NCI-H82 treated with DMSO at 0.1 percent for 48 hours (cell line): Measurements from ENCODE around the gene IRS2.

Experiments
- DNase-seq: peaks from one replicate; lab custom pipeline; 2025; ENCODE audit not compliant: unreplicated experiment; lab: John Stamatoyannopoulos, UW

Gene IRS2

DNA sequence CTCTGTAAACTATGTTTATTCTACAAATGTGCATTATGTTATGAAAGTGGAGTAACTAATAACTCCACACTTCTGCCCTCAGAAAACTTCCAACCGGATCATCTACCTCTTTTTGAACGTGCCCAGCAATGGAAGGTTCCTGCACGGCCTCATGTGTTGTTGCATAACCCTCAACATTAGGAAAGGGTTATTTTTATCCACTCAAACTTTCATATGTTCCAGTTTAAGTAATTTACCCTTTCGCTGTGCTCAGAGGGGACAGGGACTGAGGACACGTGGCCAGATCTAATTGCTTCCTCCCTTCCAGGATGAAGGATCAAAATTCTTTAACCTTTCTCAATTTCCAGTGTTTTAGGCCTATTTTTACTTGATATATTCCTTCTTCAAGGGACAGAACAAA, 29.6 kb downstream of the IRS2 start:
- no peak for DNase-seq

DNA sequence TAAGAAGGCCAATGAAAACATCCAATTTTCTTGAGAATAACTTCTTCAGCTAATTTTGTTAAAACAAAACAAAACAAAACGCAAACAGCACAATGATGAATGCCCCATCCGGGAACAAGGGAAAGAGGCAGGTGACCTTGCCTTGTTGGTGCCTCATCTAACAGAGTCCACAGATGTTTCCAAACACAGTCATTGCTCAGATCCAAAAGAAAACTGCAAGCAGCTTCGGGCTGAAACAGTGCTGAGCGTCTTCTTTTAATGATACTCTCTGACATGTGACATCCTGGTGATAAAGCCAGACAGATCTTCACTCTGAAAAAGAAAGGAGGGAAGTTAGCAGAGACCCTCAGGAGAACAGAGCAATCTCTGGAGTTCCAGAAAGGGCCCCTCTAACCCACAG, 30.4 kb downstream of the IRS2 start:
- no peak for DNase-seq

DNA sequence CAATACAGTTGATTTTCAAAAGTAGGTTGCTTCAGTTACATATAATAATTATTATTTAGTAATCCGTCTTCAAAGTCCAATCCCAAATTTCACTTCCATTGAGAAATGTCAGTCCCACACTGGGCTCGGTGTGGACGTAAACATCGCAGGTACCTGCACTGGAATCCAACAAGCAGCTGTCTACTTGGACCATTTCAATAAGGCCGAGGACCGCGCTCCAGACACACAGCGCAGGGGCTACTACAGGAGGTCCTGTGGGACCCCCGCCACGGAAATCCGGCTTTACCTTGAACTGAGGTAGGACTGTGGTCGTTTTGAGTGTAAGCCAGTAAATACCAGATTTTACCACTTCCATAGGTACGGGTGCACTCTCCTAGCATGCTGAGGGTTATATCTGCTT, 30.8 kb downstream of the IRS2 start:
- DNase-seq: no peak

DNA sequence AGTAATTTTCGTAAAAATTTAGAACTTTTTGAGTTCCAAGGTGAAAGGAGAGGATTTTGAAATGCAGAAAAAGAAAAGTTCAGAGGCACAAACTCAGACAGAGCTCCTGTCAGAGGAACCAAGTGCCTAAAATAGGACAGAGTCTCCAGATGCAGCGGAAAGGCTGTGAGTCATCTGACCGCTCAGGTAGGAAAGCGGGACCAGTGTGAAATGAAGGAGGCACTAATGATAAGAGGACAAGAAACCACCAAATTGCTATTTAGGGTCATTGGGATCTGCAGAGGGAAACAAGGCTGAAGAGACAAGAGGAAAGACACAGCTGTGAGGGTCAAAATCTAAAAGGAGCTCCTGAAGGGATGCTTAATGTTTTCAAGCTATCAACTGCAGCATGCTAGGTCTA, 34.9 kb downstream of the IRS2 start:
- DNase-seq: no peak

DNA sequence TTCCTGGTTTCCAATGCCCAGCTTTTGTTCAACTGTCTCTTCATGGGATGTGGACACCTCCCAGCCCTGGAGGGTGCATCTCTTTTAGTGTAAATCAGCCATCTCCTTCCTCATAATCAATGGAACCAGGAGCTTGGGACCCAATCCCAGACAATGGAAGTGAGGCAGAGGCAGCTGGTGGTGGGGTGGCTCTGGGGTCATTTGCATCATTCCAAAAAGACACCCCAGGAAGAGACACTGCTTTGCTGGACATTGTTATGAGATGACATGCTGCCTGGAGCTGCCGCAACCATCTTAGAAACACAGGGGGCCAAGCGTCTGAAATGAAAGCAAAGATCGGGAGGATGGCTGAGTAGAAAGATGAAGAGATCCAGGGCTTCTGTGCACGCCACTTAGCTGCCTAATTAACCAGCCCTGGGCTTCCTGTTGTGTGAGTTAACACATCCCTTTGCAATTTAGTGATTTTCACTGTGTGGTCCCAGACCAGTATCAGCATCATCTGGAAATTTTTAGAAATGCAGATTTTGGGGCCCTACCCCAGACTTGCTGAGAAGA, 36.1 kb downstream of the IRS2 start:
- no peak for DNase-seq

DNA sequence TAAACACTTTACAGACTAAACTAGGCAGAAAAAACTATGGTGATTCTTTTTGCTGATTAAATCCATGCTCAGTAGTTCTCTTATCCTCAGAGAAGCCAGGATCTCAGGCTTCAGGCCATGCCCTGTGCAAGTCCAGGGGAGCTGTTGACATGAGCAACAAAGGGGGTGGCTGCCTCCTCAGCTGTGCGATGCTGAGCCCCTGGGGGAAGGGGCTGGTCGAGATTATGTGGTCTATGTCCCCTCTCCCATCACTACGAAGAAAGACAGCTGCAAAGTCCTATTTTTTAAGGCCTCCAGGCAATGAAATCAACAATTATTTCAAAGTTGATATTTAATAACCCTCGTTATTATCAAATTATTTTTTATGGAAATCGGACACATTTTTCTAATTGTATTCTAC, 37.0 kb downstream of the IRS2 start:
- no peak for DNase-seq

DNA sequence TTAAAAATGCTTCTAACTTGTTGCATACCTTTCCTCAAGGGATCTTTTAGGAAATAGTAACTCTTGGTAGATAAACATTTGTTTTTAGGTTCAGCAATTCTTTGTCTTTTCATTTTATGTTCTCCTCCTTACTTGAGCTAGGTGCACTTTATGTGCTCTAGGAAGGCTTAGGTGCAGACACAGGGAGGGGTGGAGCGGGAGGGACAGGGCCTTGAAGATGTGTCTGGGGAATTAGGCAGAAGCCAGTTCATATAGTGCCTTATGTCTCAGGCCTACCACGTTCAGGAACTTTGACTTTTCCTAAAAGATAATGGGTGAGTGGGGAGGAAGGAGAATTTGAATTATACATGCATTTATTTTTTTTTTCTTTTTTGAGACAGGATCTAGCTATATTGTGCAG, 37.7 kb downstream of the IRS2 start:
- DNase-seq: no peak

DNA sequence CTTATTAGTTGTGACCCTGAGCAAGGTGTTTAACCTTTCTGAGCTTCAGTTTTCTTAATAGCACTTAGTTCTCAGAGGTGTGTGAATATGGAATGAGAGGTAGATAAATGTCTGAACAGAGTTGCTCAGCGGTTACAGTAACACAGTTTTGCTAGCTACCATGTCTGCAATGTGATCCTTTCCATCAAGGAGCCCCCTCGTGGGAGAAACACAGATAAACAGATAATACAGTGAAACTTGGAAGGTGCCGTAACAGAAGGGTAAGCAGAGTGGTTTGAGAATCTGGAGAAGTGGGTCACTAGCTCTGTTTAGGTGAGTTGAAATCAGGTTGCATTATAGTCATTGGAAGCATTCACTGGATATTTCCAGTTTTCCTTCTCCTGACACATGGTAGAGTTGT, 38.9 kb downstream of the IRS2 start:
- peak; percentile 8 for DNase-seq

DNA sequence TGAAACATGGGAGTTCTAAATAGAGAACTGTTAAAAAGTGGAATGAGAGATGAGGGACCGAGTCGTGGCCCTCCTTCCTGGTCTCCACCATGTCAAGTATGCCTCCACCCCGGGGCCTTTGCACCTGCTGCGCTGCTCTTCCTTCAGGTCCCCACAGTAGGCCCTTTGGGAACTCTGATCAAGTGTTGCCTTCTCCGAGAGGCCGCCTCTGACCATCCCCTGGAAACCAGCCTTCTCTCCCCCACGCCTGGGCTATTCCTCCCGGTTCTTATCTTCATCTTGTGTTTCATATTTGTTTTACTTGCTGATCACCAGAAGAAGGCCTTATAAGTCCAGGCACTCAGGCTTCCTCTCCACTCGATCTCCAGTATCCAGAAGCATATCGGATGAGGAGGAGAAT, 40.0 kb downstream of the IRS2 start:
- no peak for DNase-seq

DNA sequence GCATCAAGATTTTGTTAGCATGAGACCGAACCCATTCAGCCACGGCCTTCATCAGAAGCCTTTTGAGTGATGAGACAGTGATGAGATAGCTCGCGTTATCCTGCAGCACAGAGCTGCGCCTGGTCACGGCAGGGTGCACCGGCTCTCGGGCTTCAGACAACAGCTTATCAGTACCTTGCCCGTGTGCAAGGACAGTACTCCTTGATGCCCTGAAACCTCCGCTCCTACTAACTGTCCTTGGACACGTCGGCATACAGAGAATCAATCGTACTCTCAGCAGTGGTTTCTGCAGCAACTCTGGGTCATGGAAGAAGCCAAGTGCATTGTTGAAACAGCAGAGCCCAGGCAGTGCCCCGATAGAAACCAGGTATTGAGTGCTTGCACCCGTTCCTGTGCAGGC, 40.7 kb downstream of the IRS2 start:
- DNase-seq: no peak

DNA sequence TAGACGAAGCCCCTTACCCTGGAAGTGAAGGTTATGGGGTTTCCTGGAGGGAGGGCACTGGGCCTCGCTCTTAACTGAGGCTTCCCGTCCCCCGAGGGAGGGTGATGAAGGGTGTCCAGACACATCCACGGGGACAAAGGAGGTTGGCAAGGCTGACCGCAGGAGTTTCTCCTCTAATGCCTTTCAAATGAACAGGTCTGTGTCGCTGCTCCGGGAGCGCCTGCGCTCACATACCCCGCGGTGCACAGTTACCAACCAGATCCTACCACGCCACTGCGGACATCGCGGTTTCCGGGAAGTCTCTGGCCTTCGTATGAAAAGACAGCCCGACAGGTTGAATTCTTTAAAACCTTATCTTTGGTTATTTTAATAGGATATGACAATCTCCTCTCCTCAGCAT, 41.3 kb downstream of the IRS2 start:
- no peak for DNase-seq

DNA sequence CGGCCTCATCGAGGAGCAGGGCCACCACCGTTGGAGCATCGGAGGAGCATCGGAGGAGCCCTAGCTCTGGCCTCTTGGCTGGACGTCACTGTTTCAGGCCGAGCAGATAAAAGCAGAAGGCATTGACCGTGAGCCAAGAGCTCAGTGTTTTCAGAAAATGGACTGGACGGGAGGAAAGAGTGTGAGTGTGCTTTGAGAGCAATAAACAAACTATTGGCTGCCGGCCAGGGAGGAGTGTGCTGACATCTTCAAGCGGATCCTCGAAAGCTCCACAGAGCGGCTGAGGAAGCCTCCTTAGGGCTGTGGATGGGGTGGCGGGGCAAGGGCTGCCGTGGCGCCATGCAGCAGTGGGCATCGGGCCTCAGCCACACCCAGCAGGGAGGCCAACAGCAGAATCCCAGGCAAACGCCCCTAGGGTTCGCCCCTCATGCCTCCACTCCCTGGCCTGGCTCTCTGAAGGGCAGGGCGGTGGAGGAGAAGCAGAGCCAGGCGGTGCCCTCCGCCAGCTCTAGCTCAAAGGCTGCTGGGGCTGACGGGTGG, 41.8 kb downstream of the IRS2 start:
- DNase-seq: no peak

DNA sequence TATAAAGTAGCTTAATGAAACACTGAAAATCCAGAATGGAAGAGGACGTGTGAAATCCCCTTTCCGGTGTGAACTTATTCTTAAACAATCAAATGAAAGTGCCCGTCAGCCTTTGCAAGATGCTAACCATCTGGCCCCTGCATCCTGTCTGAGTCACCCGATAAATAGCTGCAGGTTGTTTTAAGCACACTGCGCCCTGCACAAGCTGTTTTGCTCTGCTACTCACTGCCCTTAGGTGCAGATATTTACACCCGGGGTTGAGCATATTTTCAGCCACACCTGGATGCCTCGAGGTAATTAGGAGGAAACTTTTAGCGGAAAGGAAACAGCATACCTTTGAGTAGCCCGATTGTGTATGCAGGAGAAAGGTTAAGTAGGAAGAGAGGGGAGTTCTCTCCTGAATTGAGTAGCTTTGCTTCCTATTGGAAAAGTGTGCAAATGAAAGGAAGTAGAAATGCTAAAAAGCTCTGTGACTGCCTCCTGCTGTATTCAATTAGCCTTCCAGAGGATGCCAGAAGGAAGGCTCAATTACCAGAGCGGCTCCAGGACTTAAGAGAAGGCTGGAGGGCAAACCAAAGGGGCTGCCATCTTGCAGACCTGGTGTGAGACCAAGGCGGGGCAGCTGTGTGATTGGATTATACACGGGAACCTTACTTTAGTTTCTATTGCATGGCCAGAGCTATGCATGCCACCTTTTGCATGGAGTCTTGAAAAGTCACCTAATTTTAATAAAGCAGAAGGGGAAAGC, 42.5 kb downstream of the IRS2 start:
- peak; percentile 29 for DNase-seq

DNA sequence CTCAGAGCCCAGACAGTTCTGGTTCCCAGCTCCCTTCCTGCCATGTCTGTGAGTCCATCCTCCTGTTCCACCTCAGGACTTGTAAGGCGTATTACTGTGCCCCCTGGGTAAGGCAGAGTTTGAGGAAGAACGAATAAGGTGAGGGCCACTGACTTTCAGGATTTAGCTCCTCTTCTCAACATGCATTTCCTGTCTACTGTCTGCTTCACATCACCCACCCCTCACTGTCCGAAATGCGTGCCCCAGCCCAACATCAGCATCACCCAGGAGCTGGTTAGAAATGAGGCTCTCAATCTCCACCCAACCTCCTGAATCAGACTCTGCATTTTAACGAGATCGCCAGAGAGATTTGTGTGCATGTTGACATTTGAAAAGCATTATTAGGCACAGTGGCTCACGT, 44.4 kb downstream of the IRS2 start:
- no peak for DNase-seq

DNA sequence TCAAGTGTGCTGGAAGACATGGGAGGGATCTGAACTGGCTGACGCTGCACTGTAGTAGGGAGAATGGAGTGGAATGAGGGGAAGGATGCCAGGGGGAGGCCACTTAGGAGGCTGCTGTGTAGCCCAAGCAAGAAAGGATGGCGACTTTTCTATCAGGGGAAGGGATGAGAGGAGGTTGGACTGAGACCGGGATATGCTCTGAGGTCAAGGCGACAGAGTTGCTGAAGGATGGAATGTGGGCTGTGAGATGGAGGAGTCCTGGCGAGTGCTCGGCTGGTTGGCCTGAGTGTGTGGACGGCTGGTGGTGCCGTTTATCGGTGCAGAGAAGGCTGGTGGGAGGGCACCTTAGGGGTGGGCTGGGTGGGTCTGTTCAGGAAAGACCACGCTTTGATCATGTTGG, 45.7 kb downstream of the IRS2 start:
- no peak for DNase-seq

DNA sequence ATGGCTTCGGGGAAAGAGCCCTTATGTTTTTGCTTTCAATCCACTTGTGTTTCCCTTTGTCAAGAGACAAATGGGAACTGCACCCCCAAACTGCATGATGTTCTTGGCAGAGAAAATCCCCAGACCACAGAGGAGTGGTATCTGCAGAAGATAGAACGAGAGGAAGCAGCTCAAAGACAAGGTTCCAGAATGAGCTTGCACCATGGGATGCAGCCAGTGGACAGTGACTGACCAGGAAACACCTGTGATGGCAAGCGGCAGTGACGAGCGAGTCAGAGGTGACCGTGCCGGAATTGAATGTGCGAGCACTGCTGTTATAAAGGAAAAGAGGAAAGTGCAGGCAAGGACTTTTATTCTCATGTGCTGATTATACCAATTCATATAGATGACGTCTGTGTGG, 46.3 kb downstream of the IRS2 start:
- no peak for DNase-seq

DNA sequence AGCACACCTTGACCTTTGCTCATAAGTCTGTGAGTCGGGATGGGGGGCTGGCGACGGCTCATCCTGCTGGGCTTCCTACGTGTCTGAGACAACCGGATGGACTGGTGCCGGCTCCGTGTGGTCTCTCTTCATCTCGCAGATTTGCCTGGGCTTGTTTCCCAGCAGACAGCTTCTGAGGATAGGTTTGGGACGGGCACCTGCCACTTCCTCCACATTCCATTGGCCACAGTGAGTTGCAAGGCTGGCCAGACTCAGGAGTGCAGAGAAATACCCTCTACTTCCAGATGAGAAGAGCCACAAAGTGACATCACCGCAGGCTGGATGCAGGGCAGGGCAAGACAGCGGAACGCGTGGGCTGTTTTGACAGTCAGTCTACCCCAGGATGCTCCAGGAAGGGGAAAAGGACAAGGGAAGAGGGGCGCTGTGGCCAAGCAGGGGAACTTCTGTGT, 48.1 kb downstream of the IRS2 start:
- DNase-seq: no peak

DNA sequence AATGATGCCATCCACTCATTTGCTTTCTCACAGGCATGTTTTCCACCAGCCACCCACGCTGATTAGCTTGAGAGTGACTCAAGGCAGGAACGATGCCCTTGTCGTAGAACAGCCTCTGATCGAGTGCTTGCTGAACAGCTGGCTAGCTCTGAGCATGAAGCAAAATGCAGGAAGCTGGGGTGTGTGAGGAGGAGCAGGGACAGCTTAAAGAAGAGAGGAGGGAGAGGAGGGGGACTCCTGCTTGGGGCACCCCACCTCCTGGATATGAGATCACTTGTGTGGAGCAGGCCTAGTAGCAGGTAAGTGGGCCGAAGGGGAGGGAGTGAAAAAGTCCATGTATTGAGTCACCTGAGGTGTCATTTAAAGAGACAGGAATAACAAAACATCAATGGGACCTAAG, 48.8 kb downstream of the IRS2 start:
- no peak for DNase-seq

DNA sequence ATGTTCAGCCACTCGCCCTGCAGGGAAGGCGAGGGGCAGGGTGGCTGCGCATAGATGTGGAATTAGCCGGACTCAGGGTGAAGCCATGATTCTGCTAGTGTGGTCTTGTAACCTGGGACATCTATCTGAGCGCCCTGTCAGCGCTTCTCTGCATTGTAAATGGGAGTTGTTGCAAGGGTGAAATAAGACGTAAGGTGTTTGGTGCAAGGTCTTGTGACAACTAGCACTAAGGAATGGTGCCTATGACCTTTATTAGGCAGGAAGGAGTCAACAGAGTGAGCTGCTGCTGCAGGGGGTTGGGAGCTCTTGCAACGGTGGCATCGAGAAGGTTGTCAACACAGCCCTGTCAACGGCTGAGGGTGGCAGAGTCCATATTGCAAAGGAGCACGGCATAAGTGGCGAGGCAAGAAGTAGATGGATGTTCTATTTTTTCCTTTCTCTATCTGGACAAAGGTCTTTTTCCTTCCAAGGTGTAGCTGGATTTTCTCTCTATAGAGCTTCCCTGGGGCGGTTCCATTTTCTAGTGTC, 49.3 kb downstream of the IRS2 start:
- DNase-seq: no peak

DNA sequence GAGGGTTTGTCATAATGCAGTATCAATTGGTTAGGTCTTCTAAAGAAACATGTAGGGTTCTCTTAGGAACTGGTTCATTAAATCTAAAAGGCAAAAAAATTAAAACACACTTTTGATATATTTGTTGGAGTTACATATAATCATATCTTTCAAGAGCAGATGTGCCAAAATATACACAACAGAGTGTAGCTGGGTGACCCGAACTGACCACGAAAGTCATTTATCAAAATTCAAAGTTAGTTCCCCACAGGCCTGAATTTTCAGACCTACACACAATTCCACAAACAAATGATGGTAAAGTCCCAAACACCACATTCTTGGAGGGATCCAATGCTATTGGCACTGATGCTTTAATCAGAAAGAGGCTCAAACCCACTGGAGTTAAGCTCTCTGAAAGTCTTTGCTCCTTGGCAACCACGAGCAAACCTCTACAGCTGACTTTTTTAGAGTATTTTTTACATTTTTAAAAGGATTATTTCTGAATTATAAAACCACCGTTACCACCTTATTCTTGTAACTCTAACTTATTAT, 50.9 kb downstream of the IRS2 start:
- no peak for DNase-seq

DNA sequence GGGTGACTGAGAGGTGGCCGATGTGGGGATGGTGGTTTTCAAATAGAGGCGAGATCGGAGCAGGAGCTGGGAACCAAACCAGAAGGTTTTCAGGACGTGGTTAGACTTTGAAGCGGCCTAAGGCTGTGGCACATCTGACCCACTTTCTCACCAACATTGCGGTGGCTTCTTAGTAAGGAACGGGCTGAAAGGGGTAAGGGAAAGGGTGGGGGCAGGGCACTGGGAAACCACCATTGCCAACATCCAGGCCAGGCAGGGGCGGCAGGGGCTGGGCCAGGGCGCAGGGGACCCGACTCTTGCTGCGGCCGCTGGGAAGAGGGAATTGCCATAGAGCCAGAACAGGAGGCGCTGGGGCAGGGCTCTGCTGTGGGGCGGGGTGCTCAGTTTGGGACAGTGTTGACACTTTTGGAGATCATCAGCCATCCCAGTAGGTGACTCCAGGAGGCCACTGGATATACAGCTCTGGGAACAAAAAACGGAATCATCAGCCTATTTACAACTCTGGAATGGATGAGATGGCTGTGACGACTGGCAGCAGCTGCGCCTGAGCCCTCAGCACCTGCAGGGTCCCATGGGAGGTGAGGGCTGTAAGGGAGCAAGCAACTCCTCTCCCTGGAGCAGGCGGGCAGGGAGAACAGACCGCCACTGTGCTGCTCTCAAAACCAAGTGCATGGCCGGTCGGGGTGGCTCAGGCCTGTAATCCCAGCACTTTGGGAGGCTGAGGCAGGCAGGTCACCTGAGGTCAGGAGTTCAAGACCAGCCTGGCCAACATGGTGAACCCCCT, 52.2 kb downstream of the IRS2 start:
- DNase-seq: no peak

DNA sequence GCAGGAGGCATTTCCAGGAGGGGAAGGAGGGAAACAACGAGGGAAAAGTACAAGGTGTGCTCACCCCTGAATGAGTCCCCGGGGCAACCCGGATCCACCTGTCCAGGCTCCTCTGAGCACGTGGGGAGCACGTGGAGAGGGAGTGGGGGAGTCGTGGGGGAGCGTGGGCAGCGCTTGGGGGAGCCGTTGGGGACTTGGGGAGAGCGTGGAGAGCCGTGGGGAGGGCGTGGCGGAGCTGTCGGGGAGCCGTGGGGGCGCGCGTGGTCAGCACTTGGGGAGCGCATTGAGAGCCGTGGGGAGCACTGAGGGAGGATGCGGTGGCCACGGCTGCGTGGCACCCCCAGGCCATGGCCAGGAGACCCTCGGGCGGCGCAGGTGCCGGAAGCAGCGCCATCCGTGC, 52.8 kb downstream of the IRS2 start:
- no peak for DNase-seq
